GM19035 (cell line): ENCODE measurements around the gene TTC5.
"Not testable (repeated sequence)": the region's sequence is repeated elsewhere in the genome, so short reads cannot be mapped to it uniquely, and the experiment has no call there.

Source experiments
- ATAC-seq: cut with Tn5 transposase; IDR thresholded peaks from one replicate; pipeline ENCODE4 v1.9.1; 2021; ENCODE audit not compliant: unreplicated experiment

TTC5 gene

DNA sequence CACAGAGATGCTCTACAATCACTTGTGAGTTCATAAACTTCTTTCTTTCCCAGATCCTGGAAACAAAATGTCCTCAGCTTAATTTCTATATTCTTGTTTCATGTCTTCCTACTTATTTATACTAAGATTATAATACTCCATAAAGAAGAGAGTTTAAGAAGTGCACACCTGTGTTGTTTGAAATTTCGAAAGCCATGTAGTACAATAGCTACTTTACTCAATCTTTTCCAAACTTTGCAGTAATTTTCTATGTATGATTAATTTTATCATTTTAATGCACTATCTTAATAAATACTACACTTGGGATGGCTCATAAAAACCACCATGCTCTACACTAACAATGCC, 300 bp upstream of the TTC5 start:
- ATAC-seq, result no peak

DNA sequence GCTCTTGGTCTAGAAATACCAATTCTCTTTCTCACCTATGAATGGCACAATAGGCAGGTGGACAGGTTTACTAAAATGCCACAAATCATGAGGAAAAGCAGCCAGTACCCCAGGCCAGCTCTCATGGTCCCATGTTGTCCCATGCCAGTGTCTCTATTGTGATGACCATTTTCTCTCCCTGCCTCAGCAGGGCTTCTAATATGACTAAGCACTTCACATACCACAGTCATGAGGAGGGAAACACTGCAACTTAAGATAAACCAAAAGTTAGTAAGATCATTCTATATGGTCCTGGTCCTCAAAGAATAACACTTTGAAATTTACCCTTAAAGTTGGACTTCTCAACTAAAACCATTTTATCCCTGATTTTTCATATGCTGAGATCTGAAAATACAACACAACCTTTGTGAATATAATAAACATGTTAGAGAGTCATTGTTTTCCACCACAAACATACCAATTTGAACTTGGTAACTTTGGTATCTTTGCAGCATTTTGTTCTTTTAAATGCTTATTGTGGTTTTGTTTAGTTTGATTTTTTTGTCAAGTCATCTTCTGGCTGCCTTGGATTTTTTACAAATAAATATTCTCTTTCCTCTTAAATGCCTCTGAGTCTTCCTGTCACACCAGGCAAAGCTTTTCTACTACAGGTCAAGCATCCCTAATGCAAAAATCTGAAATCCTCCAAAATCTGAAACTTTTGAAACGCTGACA, 3.6 kb downstream of the TTC5 start:
- ATAC-seq, result no peak

DNA sequence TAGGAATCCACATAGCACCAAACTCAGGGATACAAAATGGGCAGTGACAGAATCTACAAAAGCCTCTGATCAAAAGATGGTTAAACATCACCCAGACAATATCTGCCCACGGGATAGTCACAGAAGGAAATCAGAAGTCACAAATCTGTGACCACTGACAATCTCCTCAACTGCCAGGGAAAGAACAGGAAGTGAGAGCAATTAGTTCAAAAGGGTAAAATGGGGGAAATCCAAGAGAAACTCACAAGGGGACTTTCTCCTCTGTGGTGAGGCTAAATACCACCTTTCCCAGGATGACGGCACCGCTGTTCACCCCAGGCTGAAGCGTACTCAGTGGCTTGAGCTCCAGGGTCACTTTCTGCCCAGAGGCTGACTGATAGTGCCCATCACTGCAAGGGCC, 10.7 kb downstream of the TTC5 start:
- ATAC-seq, result peak; percentile 76

DNA sequence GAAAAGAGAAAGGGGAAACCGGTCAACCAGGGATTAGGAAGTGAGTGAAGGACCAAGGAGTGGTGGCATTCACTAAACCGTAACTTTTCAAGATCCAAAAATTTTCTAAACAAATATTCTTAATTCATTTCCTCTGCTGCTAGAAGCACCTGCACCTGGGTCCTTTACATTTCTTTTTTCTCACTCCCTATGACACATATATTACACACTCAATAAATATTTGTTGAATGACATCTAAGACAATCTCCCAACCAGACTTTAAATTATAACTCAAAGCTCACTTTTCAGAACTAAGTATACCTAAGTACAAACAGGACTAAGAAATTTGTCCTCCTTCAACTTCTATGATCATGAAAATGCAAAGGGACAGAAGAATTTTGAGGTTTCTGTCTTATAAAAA, 11.1 kb downstream of the TTC5 start:
- no peak for ATAC-seq

DNA sequence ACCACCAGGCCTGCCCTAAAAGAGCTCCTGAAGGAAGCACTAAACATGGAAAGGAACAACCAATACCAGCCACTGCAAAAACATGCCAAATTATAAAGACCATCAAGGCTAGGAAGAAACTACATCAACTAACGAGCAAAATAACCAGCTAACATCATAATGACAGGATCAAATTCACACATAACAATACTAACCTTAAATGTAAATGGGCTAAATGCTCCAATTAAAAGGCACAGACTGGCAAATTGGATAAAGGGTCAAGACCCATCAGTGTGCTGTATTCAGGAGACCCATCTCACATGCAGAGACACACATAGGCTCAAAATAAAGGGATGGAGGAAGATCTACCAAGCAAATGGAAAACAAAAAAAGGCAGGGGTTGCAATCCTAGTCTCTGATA, 23.8 kb downstream of the TTC5 start:
- not testable (repeated sequence) for ATAC-seq

DNA sequence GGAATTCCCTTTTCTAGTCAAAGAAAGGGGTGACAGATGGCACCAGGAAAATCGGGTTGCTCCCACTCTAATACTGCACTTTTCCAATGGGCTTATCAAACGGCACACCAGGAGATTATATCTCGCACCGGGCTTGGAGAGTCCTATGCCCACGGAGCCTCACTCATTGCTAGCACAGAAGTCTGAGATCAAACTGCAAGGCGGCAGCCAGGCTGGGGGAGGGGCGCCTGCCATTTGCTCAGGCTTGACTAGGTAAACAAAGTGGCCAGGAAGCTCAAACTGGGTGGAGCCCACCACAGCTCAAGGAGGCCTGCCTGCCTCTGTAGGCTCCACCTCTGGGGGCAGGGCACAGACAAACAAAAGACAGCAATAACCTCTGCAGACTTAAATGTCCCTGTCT, 25.5 kb downstream of the TTC5 start:
- not testable (repeated sequence) for ATAC-seq

DNA sequence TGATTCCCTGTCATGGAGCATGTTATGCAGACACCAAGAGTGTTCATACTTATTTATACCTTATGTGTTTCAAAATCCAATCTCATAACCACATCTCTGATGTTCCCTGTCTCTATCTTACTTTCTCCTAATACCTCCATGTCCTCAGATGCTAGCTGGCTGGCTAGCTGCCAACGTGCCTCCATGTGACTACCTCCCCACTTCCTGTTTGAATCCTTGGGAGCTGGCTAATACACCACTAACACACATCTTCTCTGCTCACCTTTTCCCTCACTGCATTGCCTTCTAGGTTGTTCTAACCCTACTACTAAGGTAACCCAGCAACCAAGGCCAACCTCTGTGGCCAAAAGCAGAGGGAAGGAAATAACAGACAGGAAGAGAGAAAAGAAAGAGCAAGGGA, 27.3 kb downstream of the TTC5 start:
- ATAC-seq, result no peak

DNA sequence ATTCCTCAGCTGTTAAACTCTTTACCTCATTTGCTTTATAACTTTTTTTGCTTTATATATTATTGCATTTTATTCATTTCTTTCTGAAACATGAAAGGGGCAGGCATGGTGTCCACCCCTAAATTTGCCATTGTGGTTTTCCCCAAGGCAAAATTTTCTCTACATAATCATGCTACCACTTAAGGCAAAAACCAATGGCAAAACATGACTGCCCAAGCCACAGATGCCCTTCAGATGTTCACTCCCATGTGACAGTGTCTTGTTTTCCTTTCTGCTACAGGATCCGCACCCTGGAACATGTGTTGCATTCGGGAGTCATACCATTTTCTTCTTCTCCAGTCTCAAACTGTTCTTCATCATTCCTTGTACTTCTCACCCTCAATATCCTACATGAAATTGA, 28.3 kb downstream of the TTC5 start:
- ATAC-seq, result no peak

DNA sequence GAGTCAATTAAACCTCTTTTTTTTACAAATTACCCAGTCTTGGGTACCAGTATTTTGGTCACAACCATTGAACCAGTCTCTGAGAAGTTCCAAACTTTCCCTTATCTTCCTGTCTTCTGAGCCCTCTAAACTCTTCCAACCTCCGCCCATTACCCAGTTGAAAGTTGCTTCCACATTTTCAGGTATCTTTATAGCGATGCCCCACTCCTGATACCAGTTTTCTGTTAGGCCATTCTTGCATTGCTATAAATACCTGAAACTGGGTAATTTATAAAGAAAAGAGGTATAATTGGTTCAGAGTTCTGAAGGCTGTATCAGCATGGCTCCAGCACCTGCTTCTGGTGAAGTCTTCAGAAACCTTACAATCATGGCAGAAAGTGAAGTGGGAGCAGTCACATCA, 31.7 kb downstream of the TTC5 start:
- ATAC-seq, result no peak

DNA sequence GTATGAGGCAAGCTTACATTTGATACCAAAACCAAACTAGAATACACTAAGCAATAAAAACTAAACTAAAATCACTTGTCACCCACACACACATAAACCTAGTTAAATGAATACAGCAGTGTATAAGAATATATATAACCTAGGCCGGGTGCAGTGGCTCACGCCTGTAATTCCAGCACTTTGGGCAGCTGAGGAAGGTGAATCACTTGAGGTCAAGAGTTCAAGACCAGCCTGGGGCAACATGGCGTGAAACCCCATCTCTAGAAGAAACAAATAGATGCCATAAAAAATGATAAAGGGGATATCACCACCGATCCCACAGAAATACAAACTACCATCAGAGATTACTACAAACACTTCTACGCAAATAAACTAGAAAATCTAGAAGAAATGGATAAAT, 41.4 kb downstream of the TTC5 start:
- not testable (repeated sequence) for ATAC-seq

DNA sequence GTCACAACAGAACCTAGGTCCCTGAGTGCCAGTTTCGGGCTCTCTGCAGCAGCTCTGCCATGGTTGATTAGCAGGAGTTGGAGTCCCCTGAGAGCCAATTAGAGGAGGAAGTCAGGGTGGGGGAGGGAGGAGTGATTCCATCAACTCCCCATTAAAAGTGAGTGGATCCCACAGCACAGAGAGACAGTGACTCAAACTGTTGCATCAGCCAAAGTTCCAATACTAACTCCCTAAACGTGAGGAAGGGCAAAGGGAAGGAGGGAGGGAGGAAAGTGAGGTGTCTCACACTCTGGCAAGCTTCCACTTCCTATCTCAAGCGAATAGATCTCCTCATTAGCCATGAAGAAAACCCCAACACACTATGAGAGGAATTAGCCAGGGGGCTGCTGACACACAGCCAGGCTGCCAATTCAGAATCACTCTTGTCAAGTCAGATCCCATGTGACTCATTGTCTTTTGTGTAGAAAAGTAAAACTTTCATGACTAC, 43.1 kb downstream of the TTC5 start:
- no peak for ATAC-seq

DNA sequence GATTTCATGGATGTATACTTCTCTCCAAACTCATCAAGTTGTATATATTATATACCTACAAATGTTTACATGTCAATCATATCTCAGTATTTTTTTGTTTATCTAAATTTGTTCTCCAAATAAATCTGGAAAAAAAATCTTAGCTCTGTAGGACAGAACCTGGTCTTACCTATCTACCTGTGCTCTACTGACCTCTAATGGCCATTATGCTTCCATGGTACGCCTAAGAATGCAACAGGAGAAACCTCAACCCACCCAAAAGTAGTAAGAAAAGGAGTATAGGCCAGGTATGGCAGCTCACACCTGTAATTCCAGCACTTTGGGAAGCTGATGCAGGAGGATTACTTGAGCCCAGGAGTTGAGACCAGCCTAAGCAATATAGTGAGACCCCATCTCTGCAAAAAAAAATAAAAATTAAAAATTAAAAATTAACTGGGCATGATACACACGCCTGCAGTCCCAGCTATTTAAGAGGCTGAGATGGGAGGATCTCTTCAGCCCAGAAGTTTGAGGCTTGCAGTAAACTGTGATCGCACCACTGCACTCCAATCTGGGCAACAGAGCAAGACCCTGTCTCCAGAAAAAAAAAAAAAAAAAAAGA, 58.0 kb downstream of the TTC5 start:
- no peak for ATAC-seq
